WTC11 (cell line): ENCODE measurements around the gene ZNF283. TPM values are rescaled to one million over a fixed set of nuclear protein-coding genes. Genes with fewer than 3 reads are reported as not detected.

ENCODE experiments used
- ATAC-seq: fragments of 200-7000 bp; cut with Tn5 transposase; 2 replicates; pipeline ENCODE4 v1.10.0; 2021; ENCODE audit warnings: mild to moderate bottlenecking, moderate library complexity
- CTCF ChIA-PET: fragments of 300-600 bp; sonication (Branson Sonifier 250); formaldehyde crosslinking; loops from one replicate; lab custom pipeline; 2021; ENCODE audit warnings: antibody characterized with exemption; lab: Charles Lee
- POLR2A ChIA-PET: fragments of 350-600 bp; sonication (Branson Sonifier 250); formaldehyde crosslinking; loops from one replicate; lab custom pipeline; 2021; ENCODE audit warnings: antibody characterized with exemption; lab: Charles Lee
- DNase-seq: peaks from one replicate; pipeline ENCODE4 v3.0.0; 2021; ENCODE audit warnings: low spot score
- H3K27ac Mint-ChIP-seq: 2 replicates; pipeline ENCODE4 v1.8.0; 2021; ENCODE audit warnings: mixed read lengths
- H3K27me3 Mint-ChIP-seq: 2 replicates; pipeline ENCODE4 v1.8.0; 2021; ENCODE audit warnings: low read depth, mild to moderate bottlenecking, moderate library complexity, mixed read lengths
- H3K36me3 Mint-ChIP-seq: 2 replicates; pipeline ENCODE4 v1.8.0; 2021; ENCODE audit warnings: mixed read lengths
- H3K4me1 Mint-ChIP-seq: 2 replicates; pipeline ENCODE4 v1.8.0; 2022; ENCODE audit warnings: mixed read lengths
- H3K4me3 Mint-ChIP-seq: 2 replicates; pipeline ENCODE4 v1.8.0; 2021; ENCODE audit warnings: mild to moderate bottlenecking, moderate library complexity, mixed read lengths
- H3K9me3 Mint-ChIP-seq: 2 replicates; pipeline ENCODE4 v1.8.0; 2021; ENCODE audit warnings: mixed read lengths
- CREB1 ChIP-seq: sonication (generic); formaldehyde crosslinking; IDR thresholded peaks from 2 replicates; pipeline ENCODE4 v1.8.0; 2023; ENCODE audit warnings: mild to moderate bottlenecking, missing genetic modification reagents
- ESRRA ChIP-seq: sonication (generic); formaldehyde crosslinking; IDR thresholded peaks from 2 replicates; pipeline ENCODE4 v1.8.1; 2022; ENCODE audit warnings: mild to moderate bottlenecking, missing genetic modification reagents, borderline replicate concordance
- FOXK1 ChIP-seq: sonication (generic); formaldehyde crosslinking; IDR thresholded peaks from 2 replicates; pipeline ENCODE4 v1.8.0; 2022; ENCODE audit warnings: mild to moderate bottlenecking, moderate library complexity, missing genetic modification reagents
- GABPB1 ChIP-seq: sonication (generic); formaldehyde crosslinking; IDR thresholded peaks from 2 replicates; pipeline ENCODE4 v1.8.1; 2023; ENCODE audit warnings: mild to moderate bottlenecking, missing genetic modification reagents
- GRHL2 ChIP-seq: fragments of 250-450 bp; sonication (Bioruptor Pico); IDR thresholded peaks from 2 replicates; pipeline ENCODE4 v1.8.0; 2022; ENCODE audit warnings: mild to moderate bottlenecking, moderate library complexity; ENCODE audit not compliant: insufficient replicate concordance, severe bottlenecking
- IRF2 ChIP-seq: sonication (generic); formaldehyde crosslinking; IDR thresholded peaks from 2 replicates; pipeline ENCODE4 v1.8.0; 2022; ENCODE audit warnings: low read depth, missing genetic modification reagents, borderline replicate concordance
- JUN ChIP-seq: sonication (generic); formaldehyde crosslinking; IDR thresholded peaks from 2 replicates; pipeline ENCODE4 v1.8.0; 2023; ENCODE audit warnings: mild to moderate bottlenecking, missing genetic modification reagents
- KAT7 ChIP-seq: sonication (generic); formaldehyde crosslinking; IDR thresholded peaks from 2 replicates; pipeline ENCODE4 v1.8.1; 2023; ENCODE audit warnings: missing genetic modification reagents, mild to moderate bottlenecking, borderline replicate concordance
- NFE2L1 ChIP-seq: sonication (generic); formaldehyde crosslinking; IDR thresholded peaks from 2 replicates; pipeline ENCODE4 v1.8.1; 2023; ENCODE audit warnings: missing genetic modification reagents
- NR2C2 ChIP-seq: sonication (generic); formaldehyde crosslinking; IDR thresholded peaks from 2 replicates; pipeline ENCODE4 v1.8.0; 2022; ENCODE audit warnings: mild to moderate bottlenecking, missing genetic modification reagents
- RORB ChIP-seq: fragments of 250-450 bp; sonication (Bioruptor Pico); IDR thresholded peaks from 2 replicates; pipeline ENCODE4 v1.9.0; 2021; ENCODE audit warnings: mild to moderate bottlenecking
- SP1 ChIP-seq: sonication (generic); formaldehyde crosslinking; conservative IDR thresholded peaks from 2 replicates; pipeline ENCODE4 v1.8.1; 2022; ENCODE audit warnings: missing genetic modification reagents
- TCF7 ChIP-seq: sonication (generic); formaldehyde crosslinking; IDR thresholded peaks from 2 replicates; pipeline ENCODE4 v1.8.0; 2022; ENCODE audit warnings: mild to moderate bottlenecking, low read depth, missing genetic modification reagents, moderate library complexity
- ZNF138 ChIP-seq: sonication (generic); formaldehyde crosslinking; conservative IDR thresholded peaks from 2 replicates; pipeline ENCODE4 v1.8.1; 2022; ENCODE audit warnings: mild to moderate bottlenecking, moderate library complexity, missing genetic modification reagents
- ZNF232 ChIP-seq: sonication (generic); formaldehyde crosslinking; IDR thresholded peaks from 2 replicates; pipeline ENCODE4 v1.8.0; 2022; ENCODE audit warnings: mild to moderate bottlenecking, missing genetic modification reagents
- ZNF416 ChIP-seq: fragments of 250-450 bp; sonication (Bioruptor Pico); IDR thresholded peaks from 2 replicates; pipeline ENCODE4 v1.9.0; 2021; ENCODE audit warnings: mild to moderate bottlenecking, inconsistent platforms
- ZNF423 ChIP-seq: fragments of 250-450 bp; sonication (Bioruptor Pico); IDR thresholded peaks from 2 replicates; pipeline ENCODE4 v2.1.2; 2022; ENCODE audit warnings: mild to moderate bottlenecking, moderate library complexity
- ZNF671 ChIP-seq: fragments of 250-450 bp; sonication (Bioruptor Pico); IDR thresholded peaks from 2 replicates; pipeline ENCODE4 v1.8.0; 2021; ENCODE audit warnings: mild to moderate bottlenecking
- total RNA-seq: library from RNA; stranded (reverse); gene quantifications from 3 replicates; pipeline ENCODE4 v1.2.3, GENCODE V29; 2021
- TF ChIP-seq, protein P1 (sequence below): fragments of 250-450 bp; sonication (Bioruptor Pico); IDR thresholded peaks from 2 replicates; pipeline ENCODE4 v1.9.0; 2021; ENCODE audit warnings: mild to moderate bottlenecking
- TF ChIP-seq, protein P2 (sequence below): sonication (generic); formaldehyde crosslinking; IDR thresholded peaks from 2 replicates; pipeline ENCODE4 v1.8.0; 2023; ENCODE audit warnings: missing genetic modification reagents
- TF ChIP-seq, protein P3 (sequence below): sonication (generic); formaldehyde crosslinking; IDR thresholded peaks from 2 replicates; pipeline ENCODE4 v1.8.1; 2022; ENCODE audit warnings: mild to moderate bottlenecking, moderate library complexity, missing genetic modification reagents
- TF ChIP-seq, protein P4 (sequence below): fragments of 250-450 bp; sonication (Bioruptor Pico); IDR thresholded peaks from 2 replicates; pipeline ENCODE4 v1.9.0; 2021; ENCODE audit warnings: mild to moderate bottlenecking
- TF ChIP-seq, protein P5 (sequence below): sonication (generic); formaldehyde crosslinking; IDR thresholded peaks from 2 replicates; pipeline ENCODE4 v1.8.0; 2022; ENCODE audit warnings: mild to moderate bottlenecking, missing genetic modification reagents
- TF ChIP-seq, protein P6 (sequence below): sonication (generic); formaldehyde crosslinking; IDR thresholded peaks from 2 replicates; pipeline ENCODE4 v1.8.1; 2023; ENCODE audit warnings: mild to moderate bottlenecking, missing genetic modification reagents
- TF ChIP-seq, protein P7 (sequence below): sonication (generic); formaldehyde crosslinking; conservative IDR thresholded peaks from 2 replicates; pipeline ENCODE4 v1.8.1; 2022; ENCODE audit warnings: mild to moderate bottlenecking, missing genetic modification reagents
- TF ChIP-seq, protein P8 (sequence below): sonication (generic); formaldehyde crosslinking; IDR thresholded peaks from 2 replicates; pipeline ENCODE4 v1.8.0; 2022; ENCODE audit warnings: mild to moderate bottlenecking, missing genetic modification reagents

The ZNF283 gene
- total RNA-seq, 1 experiment from 2014 or later = 7.1 TPM

DNA sequence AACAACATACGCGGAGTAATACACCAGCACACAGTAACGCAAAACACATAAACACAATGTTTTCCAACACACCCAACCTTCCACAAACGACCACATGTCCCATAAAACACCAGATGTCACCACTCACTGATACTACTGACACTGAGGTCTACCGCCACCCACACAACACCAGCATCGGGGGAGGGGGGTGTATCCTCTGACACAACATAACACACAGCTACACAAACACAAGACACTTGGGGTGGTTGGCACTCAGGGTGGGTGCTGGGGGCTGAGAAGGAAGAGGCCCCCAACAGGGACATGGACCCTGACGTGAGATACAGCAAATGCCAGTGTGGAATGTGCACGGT, 44.8 kb upstream of the ZNF283 start (continued):
- TF ChIP-seq, protein P1, sequence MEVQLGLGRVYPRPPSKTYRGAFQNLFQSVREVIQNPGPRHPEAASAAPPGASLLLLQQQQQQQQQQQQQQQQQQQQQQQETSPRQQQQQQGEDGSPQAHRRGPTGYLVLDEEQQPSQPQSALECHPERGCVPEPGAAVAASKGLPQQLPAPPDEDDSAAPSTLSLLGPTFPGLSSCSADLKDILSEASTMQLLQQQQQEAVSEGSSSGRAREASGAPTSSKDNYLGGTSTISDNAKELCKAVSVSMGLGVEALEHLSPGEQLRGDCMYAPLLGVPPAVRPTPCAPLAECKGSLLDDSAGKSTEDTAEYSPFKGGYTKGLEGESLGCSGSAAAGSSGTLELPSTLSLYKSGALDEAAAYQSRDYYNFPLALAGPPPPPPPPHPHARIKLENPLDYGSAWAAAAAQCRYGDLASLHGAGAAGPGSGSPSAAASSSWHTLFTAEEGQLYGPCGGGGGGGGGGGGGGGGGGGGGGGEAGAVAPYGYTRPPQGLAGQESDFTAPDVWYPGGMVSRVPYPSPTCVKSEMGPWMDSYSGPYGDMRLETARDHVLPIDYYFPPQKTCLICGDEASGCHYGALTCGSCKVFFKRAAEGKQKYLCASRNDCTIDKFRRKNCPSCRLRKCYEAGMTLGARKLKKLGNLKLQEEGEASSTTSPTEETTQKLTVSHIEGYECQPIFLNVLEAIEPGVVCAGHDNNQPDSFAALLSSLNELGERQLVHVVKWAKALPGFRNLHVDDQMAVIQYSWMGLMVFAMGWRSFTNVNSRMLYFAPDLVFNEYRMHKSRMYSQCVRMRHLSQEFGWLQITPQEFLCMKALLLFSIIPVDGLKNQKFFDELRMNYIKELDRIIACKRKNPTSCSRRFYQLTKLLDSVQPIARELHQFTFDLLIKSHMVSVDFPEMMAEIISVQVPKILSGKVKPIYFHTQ (CRISPR knock-in tag) = no peak
- TF ChIP-seq, protein P2, sequence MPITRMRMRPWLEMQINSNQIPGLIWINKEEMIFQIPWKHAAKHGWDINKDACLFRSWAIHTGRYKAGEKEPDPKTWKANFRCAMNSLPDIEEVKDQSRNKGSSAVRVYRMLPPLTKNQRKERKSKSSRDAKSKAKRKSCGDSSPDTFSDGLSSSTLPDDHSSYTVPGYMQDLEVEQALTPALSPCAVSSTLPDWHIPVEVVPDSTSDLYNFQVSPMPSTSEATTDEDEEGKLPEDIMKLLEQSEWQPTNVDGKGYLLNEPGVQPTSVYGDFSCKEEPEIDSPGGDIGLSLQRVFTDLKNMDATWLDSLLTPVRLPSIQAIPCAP (CRISPR knock-in tag) = no peak
- TF ChIP-seq NR2C2 = no peak
- no peak for TF ChIP-seq JUN (CRISPR knock-in tag)
- TF ChIP-seq ZNF423 (CRISPR knock-in tag) = no peak
- no peak for TF ChIP-seq ZNF671 (CRISPR knock-in tag)
- no peak for TF ChIP-seq CREB1
- TF ChIP-seq, protein P3, sequence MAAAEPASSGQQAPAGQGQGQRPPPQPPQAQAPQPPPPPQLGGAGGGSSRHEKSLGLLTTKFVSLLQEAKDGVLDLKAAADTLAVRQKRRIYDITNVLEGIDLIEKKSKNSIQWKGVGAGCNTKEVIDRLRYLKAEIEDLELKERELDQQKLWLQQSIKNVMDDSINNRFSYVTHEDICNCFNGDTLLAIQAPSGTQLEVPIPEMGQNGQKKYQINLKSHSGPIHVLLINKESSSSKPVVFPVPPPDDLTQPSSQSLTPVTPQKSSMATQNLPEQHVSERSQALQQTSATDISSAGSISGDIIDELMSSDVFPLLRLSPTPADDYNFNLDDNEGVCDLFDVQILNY (CRISPR knock-in tag) = no peak
- TF ChIP-seq SP1 (CRISPR knock-in tag) = no peak
- TF ChIP-seq RORB (CRISPR knock-in tag) = no peak
- TF ChIP-seq ZNF138 (CRISPR knock-in tag) = no peak

DNA sequence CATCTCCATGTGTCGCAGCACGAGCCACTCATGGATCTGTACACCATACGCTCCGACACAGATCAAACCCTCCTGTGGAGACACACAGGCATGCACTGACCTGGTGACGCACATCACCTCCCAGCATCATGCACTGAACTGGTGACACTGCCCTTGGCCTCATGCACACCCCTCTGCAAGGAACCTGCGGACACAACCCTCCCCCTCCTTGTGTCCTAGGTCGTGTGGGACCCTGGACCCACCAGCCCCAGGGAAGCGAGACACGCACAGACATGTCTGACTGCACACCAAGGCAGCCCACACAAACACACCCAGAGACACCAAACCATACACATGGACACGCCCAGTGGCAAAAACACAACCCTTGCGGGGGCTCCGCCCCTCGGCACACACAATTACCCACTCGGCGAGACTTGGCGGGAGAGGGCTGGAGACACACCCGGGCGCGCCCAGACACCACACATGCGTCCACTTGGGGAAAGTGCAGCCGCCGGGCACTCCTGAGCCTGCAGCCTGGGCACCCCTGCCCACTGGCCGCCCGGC, 44.4 kb upstream of the ZNF283 start:
- H3K9me3 Mint-ChIP-seq = no peaks in the 10 kb centered on the region
- TF ChIP-seq ESRRA (CRISPR knock-in tag) = no peak
- TF ChIP-seq, protein P4, sequence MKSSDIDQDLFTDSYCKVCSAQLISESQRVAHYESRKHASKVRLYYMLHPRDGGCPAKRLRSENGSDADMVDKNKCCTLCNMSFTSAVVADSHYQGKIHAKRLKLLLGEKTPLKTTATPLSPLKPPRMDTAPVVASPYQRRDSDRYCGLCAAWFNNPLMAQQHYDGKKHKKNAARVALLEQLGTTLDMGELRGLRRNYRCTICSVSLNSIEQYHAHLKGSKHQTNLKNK (CRISPR knock-in tag) = no peak
- no peak for TF ChIP-seq NFE2L1 (CRISPR knock-in tag)
- TF ChIP-seq, all 79 proteins: peak for 0
- ChIA-PET CTCF (no interaction called here), POLR2A (no interaction called here)
- DNase-seq (no peak), ATAC-seq (no peak)
- Mint-ChIP-seq H3K4me3 (no peak overlapping the region), H3K27me3 (peaks cover 4% of the 10 kb centered on the region), H3K4me1 (peaks cover 26% of the 10 kb centered on the region), H3K27ac (no peak overlapping the region), H3K36me3 (no peaks in the 10 kb centered on the region)

DNA sequence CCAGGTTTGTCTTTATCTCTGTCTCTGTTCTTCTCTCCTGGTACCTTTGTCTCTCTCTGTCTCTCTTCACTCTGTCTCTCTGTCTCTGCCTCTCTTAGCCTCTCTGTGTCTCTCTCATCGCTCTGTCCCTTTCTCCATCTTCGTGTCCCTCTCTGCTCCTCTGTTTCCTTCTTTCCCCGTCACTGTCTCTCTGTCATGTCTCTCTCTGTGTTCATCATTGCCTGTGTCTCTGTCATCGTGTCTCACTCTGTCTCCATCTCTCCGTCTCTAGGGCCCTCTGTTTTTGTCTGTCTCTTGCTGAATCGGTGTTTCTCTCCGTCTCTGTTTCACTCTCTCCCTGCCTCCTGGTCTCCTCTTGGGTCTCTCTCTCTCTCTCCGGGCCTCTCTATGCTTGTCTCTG, 43.5 kb upstream of the ZNF283 start:
- Mint-ChIP-seq H3K9me3 (no peaks in the 10 kb centered on the region), H3K36me3 (no peaks in the 10 kb centered on the region), H3K27ac (no peak overlapping the region), H3K4me3 (no peak overlapping the region), H3K27me3 (no peaks in the 10 kb centered on the region), H3K4me1 (peaks cover 18% of the 10 kb centered on the region)
- ChIA-PET CTCF (interaction anchor here (0.9 kb wide), 1 partner anchor 38 kb away, joined by 3 read pairs; no protein-coding TSS in a partner anchor), POLR2A (no interaction called here)
- TF ChIP-seq, protein P5, sequence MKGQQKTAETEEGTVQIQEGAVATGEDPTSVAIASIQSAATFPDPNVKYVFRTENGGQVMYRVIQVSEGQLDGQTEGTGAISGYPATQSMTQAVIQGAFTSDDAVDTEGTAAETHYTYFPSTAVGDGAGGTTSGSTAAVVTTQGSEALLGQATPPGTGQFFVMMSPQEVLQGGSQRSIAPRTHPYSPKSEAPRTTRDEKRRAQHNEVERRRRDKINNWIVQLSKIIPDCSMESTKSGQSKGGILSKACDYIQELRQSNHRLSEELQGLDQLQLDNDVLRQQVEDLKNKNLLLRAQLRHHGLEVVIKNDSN (CRISPR knock-in tag) = no peak
- TF ChIP-seq, protein P6, sequence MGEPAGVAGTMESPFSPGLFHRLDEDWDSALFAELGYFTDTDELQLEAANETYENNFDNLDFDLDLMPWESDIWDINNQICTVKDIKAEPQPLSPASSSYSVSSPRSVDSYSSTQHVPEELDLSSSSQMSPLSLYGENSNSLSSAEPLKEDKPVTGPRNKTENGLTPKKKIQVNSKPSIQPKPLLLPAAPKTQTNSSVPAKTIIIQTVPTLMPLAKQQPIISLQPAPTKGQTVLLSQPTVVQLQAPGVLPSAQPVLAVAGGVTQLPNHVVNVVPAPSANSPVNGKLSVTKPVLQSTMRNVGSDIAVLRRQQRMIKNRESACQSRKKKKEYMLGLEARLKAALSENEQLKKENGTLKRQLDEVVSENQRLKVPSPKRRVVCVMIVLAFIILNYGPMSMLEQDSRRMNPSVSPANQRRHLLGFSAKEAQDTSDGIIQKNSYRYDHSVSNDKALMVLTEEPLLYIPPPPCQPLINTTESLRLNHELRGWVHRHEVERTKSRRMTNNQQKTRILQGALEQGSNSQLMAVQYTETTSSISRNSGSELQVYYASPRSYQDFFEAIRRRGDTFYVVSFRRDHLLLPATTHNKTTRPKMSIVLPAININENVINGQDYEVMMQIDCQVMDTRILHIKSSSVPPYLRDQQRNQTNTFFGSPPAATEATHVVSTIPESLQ (CRISPR knock-in tag) = no peak
- no peak for TF ChIP-seq FOXK1 (CRISPR knock-in tag)
- TF ChIP-seq ZNF232 = no peak
- no peak for TF ChIP-seq TCF7 (CRISPR knock-in tag)
- TF ChIP-seq IRF2 = no peak
- TF ChIP-seq, protein P7, sequence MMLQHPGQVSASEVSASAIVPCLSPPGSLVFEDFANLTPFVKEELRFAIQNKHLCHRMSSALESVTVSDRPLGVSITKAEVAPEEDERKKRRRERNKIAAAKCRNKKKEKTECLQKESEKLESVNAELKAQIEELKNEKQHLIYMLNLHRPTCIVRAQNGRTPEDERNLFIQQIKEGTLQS (CRISPR knock-in tag) = no peak
- TF ChIP-seq GABPB1 (CRISPR knock-in tag) = no peak
- no peak for TF ChIP-seq KAT7 (CRISPR knock-in tag)
- TF ChIP-seq GRHL2 (CRISPR knock-in tag) = no peak
- no peak for TF ChIP-seq ZNF416 (CRISPR knock-in tag)
- TF ChIP-seq, protein P8, sequence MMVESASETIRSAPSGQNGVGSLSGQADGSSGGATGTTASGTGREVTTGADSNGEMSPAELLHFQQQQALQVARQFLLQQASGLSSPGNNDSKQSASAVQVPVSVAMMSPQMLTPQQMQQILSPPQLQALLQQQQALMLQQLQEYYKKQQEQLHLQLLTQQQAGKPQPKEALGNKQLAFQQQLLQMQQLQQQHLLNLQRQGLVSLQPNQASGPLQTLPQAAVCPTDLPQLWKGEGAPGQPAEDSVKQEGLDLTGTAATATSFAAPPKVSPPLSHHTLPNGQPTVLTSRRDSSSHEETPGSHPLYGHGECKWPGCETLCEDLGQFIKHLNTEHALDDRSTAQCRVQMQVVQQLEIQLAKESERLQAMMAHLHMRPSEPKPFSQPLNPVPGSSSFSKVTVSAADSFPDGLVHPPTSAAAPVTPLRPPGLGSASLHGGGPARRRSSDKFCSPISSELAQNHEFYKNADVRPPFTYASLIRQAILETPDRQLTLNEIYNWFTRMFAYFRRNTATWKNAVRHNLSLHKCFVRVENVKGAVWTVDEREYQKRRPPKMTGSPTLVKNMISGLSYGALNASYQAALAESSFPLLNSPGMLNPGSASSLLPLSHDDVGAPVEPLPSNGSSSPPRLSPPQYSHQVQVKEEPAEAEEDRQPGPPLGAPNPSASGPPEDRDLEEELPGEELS (CRISPR knock-in tag) = no peak
- DNase-seq (no peak), ATAC-seq (no peak)
